Smooth muscle cell (in vitro differentiated cells): ENCODE data around the gene KAT2B. TPM values are rescaled to one million over a fixed set of nuclear protein-coding genes. Genes with fewer than 3 reads are reported as not detected.
A peak's percentile ranks its signal among the peaks of the same experiment; 100 is the strongest.
"Not testable (repeated sequence)": the region's sequence is repeated elsewhere in the genome, so short reads cannot be mapped to it uniquely, and the experiment has no call there.

Experiments used
- DNase-seq: peaks from one replicate; lab custom pipeline; 2025; ENCODE audit not compliant: unreplicated experiment; lab: John Stamatoyannopoulos, UW
- H2AFZ ChIP-seq: fragments of 200-600 bp; sonication (generic); 2 replicates; pipeline ENCODE4 v1.6.0; 2016; ENCODE audit warnings: antibody characterized with exemption, low read depth, mild to moderate bottlenecking
- H3F3A ChIP-seq: fragments of 200-600 bp; sonication (generic); 2 replicates; pipeline ENCODE4 v1.6.0; 2017; ENCODE audit warnings: antibody characterized with exemption, low read depth
- H3K27ac ChIP-seq: fragments of 200-600 bp; sonication (generic); 2 replicates; pipeline ENCODE4 v1.5.1; 2016; ENCODE audit warnings: low read depth, mild to moderate bottlenecking
- H3K27me3 ChIP-seq: fragments of 200-600 bp; sonication (generic); 2 replicates; pipeline ENCODE4 v1.6.1; 2016; ENCODE audit warnings: low read depth, mild to moderate bottlenecking
- H3K36me3 ChIP-seq: fragments of 200-600 bp; sonication (generic); 2 replicates; pipeline ENCODE4 v1.5.1; 2016; ENCODE audit warnings: low read depth
- H3K4me1 ChIP-seq: fragments of 200-600 bp; sonication (generic); 2 replicates; pipeline ENCODE4 v1.5.1; 2016; ENCODE audit warnings: low read depth
- H3K4me2 ChIP-seq: fragments of 200-600 bp; sonication (generic); 2 replicates; pipeline ENCODE4 v1.6.0; 2016; ENCODE audit warnings: mild to moderate bottlenecking
- H3K4me3 ChIP-seq: fragments of 200-600 bp; sonication (generic); 2 replicates; pipeline ENCODE4 v1.5.1; 2016; ENCODE audit warnings: mild to moderate bottlenecking
- H3K79me2 ChIP-seq: fragments of 200-600 bp; sonication (generic); 2 replicates; pipeline ENCODE4 v1.6.0; 2016; ENCODE audit warnings: low read depth, mild to moderate bottlenecking
- H3K9ac ChIP-seq: fragments of 200-600 bp; sonication (generic); 2 replicates; pipeline ENCODE4 v1.6.0; 2016; ENCODE audit warnings: low read depth
- H3K9me3 ChIP-seq: fragments of 200-600 bp; sonication (generic); replicated peaks from 2 replicates; pipeline ENCODE4 v1.5.1; 2016; ENCODE audit warnings: low read depth
- H4K20me1 ChIP-seq: fragments of 200-600 bp; sonication (generic); 2 replicates; pipeline ENCODE4 v1.6.0; 2016; ENCODE audit warnings: low read depth
- whole genome bisulfite sequencing: methylation state at CpG from one replicate; pipeline ENCODE4 v1.1.7; 2016; ENCODE audit warnings: low lambda C conversion rate; 5-methylcytosine and 5-hydroxymethylcytosine counted together
- polyA plus RNA-seq: library from polyadenylated mRNA; unstranded; fragments of >200 nt; fragmentation: Nextera tagmentation; extraction: Ambion mirVana; gene quantifications from 2 replicates; pipeline ENCODE4 v1.2.1, GENCODE V29; 2016
- total RNA-seq: library from RNA; depleted of rRNA; stranded (reverse); fragments of >200 nt; gene quantifications from 2 replicates; pipeline ENCODE4 v1.2.3, GENCODE V29; 2014
- TF ChIP-seq, protein P1 (sequence below): fragments of 200-600 bp; sonication (generic); IDR thresholded peaks from 2 replicates; pipeline ENCODE4 v1.5.1; 2017; ENCODE audit warnings: borderline replicate concordance, mild to moderate bottlenecking, antibody characterized with exemption; ENCODE audit not compliant: insufficient read depth, poor library complexity, severe bottlenecking

The KAT2B gene
- total and polyA plus RNA-seq, 2 experiments from 2014 or later = 1.1 to 6.5 TPM

DNA sequence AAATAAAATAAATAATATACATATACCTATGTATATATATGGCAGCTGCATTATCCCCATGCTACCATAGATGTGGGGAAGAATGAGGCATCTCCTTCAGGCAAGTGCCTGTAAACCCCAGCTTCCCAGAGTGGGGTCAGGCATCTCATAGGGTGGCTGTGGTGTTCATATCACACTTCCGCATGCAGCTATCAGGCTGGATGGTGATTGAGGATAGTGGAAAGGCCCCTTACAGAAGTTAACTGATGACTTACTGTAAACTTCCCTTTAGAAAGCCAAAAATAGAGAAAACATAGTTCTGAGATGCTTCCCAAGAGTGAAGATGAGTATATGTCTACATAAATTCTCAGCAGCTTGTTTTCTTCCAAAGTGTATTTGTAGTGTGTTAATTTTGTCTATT lies 24.7 kb upstream of the KAT2B start:
- H3K4me3 ChIP-seq = no peak overlapping the region
- no peaks in the 10 kb centered on the region for H3F3A ChIP-seq
- no peak overlapping the region for H3K4me2 ChIP-seq
- WGBS = 91% methylated on average over 1 of the region's 1 CpG
- H3K36me3 ChIP-seq = no peaks in the 10 kb centered on the region
- no peaks in the 10 kb centered on the region for H3K79me2 ChIP-seq
- no peaks in the 10 kb centered on the region for H4K20me1 ChIP-seq
- no peaks in the 10 kb centered on the region for H3K4me1 ChIP-seq
- no peaks in the 10 kb centered on the region for H3K27me3 ChIP-seq
- no peak overlapping the region for H2AFZ ChIP-seq
- TF ChIP-seq, protein P1, sequence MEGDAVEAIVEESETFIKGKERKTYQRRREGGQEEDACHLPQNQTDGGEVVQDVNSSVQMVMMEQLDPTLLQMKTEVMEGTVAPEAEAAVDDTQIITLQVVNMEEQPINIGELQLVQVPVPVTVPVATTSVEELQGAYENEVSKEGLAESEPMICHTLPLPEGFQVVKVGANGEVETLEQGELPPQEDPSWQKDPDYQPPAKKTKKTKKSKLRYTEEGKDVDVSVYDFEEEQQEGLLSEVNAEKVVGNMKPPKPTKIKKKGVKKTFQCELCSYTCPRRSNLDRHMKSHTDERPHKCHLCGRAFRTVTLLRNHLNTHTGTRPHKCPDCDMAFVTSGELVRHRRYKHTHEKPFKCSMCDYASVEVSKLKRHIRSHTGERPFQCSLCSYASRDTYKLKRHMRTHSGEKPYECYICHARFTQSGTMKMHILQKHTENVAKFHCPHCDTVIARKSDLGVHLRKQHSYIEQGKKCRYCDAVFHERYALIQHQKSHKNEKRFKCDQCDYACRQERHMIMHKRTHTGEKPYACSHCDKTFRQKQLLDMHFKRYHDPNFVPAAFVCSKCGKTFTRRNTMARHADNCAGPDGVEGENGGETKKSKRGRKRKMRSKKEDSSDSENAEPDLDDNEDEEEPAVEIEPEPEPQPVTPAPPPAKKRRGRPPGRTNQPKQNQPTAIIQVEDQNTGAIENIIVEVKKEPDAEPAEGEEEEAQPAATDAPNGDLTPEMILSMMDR = no peak
- no peak for DNase-seq
- no peak overlapping the region for H3K9ac ChIP-seq
- H3K9me3 ChIP-seq = no peaks in the 10 kb centered on the region
- no peak overlapping the region for H3K27ac ChIP-seq

GRCh38 chr3:20016076-20016475 lies 24.2 kb upstream of the KAT2B start:
- DNase-seq, H4K20me1 ChIP-seq, H3K9ac ChIP-seq, H3K9me3 ChIP-seq, H3K36me3 ChIP-seq, H3F3A ChIP-seq, H3K27me3 ChIP-seq, H3K27ac ChIP-seq, H3K4me2 ChIP-seq, H3K4me1 ChIP-seq, H3K79me2 ChIP-seq, H2AFZ ChIP-seq, H3K4me3 ChIP-seq: not testable (repeated sequence)
- 98% methylated on average over 3 of the region's 3 CpGs for WGBS

DNA sequence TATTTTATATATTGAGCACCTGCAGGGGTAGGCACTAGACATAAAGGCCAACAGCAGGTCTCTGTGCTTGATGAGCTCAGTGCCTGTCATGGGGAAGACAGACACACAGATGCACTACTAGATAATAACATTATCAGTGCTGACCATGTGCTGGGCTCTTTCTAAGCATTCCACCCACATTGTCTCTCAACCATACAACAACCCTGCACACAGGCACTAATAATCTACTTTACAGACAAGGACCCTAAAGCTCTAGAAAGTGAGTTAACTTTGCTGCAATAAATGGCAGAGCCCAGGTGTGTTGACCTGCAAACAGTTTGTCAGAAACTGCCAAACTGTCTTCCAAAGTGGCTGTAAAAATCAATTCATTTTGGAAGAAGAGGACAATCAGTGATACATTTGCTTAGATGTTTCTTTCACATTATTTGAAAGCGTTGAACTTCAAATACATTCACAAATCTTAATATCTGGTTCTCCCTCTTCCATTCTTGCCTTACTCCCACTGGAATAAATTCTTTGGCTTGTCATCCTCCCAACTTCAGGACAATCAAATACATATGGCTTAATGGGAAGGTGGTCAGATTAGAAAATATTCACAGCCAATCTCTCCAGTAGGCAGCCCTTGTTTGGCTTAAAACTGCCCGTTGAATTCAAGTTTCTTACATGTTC lies 17.2 kb upstream of the KAT2B start:
- Histone ChIP-seq H3K79me2 (no peaks in the 10 kb centered on the region), H3F3A (peaks cover 6% of the 10 kb centered on the region), H3K9me3 (no peaks in the 10 kb centered on the region), H3K9ac (no peak overlapping the region), H3K4me1 (peaks cover 15% of the 10 kb centered on the region), H3K4me2 (no peak overlapping the region), H2AFZ (peak overlapping the region; percentile 26), H3K36me3 (no peaks in the 10 kb centered on the region), H3K27ac (no peak overlapping the region), H3K27me3 (no peaks in the 10 kb centered on the region), H3K4me3 (no peak overlapping the region), H4K20me1 (no peaks in the 10 kb centered on the region)
- WGBS = 61% methylated on average over 2 of the region's 2 CpGs
- no peak for DNase-seq
- TF ChIP-seq, protein P1 = no peak

- Histone ChIP-seq H2AFZ (peak overlapping the region; percentile 26), H3K4me2 (no peak overlapping the region), H4K20me1 (no peaks in the 10 kb centered on the region), H3K9me3 (no peaks in the 10 kb centered on the region), H3K79me2 (no peaks in the 10 kb centered on the region), H3F3A (peaks cover 6% of the 10 kb centered on the region), H3K4me3 (no peak overlapping the region), H3K27me3 (no peaks in the 10 kb centered on the region), H3K27ac (no peak overlapping the region), H3K4me1 (peaks cover 15% of the 10 kb centered on the region), H3K9ac (no peak overlapping the region), H3K36me3 (no peaks in the 10 kb centered on the region)
- 33% methylated on average over 2 of the region's 2 CpGs for WGBS
- TF ChIP-seq, protein P1 = no peak
- DNase-seq = no peak
These were observed 16.4 kb upstream of the KAT2B start for GRCh38 chr3:20023623-20024405.
